OCI-LY3 (cell line): ENCODE measurements around the gene C22orf39.

Experiments
- EZH2phosphoT487 ChIP-seq: fragments of 200-600 bp; shearing (Covaris generic); IDR thresholded peaks from 2 replicates; pipeline ENCODE4 v1.6.1; 2018; ENCODE audit warnings: antibody characterized with exemption, mixed run types, low read depth
- TF ChIP-seq, protein P1 (sequence below): fragments of 200-600, 300-600 bp; sonication (generic); IDR thresholded peaks from 2 replicates; pipeline ENCODE4 v1.5.1; 2014; ENCODE audit warnings: antibody characterized with exemption, low read length, low read depth

DNA sequence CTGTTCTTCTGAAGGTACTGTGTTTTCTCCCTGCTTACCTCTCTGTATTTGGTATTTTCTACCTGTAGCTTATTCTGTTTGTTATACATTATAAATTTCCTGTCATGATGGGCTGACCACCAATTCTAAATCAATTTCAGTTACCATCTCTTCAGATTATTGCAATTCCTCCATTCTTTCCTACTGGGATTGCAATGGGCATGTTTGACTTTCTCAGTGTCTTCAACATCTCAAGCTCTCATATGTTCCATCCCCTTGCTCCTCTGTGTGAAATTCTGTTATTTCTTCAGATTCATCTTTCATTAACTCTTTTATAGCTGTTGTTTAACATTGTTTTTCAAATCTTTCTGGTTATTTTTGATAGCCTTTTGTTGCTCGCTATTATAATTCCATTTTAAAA is 15.5 kb upstream of the C22orf39 start:
- TF ChIP-seq, protein P1, sequence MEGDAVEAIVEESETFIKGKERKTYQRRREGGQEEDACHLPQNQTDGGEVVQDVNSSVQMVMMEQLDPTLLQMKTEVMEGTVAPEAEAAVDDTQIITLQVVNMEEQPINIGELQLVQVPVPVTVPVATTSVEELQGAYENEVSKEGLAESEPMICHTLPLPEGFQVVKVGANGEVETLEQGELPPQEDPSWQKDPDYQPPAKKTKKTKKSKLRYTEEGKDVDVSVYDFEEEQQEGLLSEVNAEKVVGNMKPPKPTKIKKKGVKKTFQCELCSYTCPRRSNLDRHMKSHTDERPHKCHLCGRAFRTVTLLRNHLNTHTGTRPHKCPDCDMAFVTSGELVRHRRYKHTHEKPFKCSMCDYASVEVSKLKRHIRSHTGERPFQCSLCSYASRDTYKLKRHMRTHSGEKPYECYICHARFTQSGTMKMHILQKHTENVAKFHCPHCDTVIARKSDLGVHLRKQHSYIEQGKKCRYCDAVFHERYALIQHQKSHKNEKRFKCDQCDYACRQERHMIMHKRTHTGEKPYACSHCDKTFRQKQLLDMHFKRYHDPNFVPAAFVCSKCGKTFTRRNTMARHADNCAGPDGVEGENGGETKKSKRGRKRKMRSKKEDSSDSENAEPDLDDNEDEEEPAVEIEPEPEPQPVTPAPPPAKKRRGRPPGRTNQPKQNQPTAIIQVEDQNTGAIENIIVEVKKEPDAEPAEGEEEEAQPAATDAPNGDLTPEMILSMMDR, result no peak
- no peak for TF ChIP-seq EZH2phosphoT487
